GM12872 (cell line): ENCODE measurements around the gene AGPAT2.

ENCODE experiments used
- TF ChIP-seq, protein P1 (sequence below): IDR thresholded peaks from 3 replicates; pipeline ENCODE4 v1.5.1; 2011; ENCODE audit warnings: low read depth, mild to moderate bottlenecking, low read length, moderate library complexity; ENCODE audit not compliant: insufficient read depth

Gene AGPAT2

DNA sequence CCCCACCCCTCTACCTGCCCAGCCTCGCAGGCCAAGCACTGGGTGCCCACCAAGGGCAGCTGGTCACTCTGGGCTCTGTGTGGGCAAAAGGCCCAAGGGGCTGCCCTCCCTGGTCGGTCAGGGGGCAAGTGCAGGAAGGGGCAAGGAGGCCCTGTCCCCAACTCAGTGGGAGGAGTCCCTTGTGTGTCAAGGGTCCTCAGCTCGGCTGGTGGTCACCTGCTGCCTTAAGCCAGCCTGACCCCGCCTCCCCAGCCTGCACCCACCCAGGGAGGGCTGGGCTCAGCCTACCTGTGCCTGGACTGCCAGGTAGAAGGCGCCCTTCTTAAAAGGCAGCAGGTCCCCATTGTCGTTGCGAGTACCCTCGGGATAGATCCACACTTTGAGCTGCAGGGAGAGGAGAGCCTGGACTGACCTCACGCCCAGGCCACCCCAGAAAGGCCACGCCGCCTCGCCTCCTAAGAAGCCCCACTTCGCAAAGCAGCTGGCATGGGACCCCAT lies 10.9 kb downstream of the AGPAT2 start:
- TF ChIP-seq, protein P1, sequence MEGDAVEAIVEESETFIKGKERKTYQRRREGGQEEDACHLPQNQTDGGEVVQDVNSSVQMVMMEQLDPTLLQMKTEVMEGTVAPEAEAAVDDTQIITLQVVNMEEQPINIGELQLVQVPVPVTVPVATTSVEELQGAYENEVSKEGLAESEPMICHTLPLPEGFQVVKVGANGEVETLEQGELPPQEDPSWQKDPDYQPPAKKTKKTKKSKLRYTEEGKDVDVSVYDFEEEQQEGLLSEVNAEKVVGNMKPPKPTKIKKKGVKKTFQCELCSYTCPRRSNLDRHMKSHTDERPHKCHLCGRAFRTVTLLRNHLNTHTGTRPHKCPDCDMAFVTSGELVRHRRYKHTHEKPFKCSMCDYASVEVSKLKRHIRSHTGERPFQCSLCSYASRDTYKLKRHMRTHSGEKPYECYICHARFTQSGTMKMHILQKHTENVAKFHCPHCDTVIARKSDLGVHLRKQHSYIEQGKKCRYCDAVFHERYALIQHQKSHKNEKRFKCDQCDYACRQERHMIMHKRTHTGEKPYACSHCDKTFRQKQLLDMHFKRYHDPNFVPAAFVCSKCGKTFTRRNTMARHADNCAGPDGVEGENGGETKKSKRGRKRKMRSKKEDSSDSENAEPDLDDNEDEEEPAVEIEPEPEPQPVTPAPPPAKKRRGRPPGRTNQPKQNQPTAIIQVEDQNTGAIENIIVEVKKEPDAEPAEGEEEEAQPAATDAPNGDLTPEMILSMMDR = no peak

DNA sequence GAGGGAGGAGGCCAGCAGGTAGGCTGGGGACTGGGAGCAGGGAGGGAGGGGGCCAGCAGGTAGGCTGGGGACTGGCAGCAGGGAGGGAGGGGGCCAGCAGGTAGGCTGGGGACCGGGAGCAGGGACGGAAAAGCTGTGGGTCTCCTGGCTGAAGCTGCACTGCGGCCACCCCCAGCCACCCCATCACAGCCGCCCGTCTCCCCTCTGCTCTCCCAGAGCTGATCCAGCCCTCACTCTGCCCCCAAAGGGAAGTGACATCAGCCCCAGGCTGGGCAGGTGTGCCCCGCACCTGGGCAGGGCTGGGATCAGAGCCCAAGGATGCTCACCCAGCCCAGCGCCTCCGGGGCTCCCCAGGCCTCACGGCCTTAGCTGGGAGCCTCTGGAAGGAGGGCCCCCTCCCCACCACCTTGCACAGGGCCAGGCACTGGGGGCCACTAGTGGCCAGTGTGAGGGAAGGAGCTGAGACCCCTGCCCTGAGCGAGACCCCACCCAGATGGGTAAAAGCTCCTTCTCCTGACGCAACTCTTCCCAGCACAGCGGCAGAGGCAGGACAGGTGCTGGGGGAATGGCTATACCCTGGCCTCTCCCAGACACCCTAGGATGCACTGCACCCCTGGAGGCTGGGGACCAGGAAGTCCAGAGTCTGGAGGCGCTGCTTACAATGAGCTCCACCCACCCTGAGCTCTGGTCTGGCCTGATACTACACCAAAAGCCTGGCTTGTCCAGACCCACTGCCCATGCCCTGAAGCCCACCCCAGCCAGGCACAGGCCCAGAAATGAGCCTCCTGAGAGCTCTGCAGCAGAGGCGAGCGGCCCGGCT lies 11.6 kb downstream of the AGPAT2 start:
- TF ChIP-seq, protein P1 = no peak

DNA sequence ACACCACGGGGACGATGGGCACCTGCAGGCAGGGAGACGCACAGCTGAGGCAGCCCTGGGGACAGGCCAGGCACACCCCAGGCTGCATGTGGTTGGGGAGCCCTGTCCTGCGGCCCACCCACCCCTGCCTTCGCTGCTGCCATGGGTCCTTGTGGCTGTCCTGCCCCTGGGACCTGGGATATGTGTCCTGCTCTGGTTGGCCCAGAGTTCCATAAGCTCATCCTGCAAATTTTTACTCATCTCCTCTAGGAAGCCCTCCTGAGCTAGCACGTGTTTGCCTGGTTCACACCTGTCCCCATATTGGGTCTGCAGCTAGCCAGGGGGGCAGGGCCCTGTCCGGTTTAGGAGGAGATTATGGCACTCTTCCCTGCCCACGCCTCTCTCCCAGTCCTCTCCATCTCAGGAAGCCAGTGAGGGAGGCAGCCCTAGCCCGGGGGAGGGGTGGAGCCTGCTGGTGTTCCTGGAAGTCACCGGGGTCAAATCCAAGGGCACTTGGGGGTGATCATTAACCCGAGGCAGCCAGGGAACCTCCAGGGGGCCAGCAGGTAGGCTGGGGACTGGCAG lies 12.4 kb downstream of the AGPAT2 start:
- TF ChIP-seq, protein P1 = no peak

DNA sequence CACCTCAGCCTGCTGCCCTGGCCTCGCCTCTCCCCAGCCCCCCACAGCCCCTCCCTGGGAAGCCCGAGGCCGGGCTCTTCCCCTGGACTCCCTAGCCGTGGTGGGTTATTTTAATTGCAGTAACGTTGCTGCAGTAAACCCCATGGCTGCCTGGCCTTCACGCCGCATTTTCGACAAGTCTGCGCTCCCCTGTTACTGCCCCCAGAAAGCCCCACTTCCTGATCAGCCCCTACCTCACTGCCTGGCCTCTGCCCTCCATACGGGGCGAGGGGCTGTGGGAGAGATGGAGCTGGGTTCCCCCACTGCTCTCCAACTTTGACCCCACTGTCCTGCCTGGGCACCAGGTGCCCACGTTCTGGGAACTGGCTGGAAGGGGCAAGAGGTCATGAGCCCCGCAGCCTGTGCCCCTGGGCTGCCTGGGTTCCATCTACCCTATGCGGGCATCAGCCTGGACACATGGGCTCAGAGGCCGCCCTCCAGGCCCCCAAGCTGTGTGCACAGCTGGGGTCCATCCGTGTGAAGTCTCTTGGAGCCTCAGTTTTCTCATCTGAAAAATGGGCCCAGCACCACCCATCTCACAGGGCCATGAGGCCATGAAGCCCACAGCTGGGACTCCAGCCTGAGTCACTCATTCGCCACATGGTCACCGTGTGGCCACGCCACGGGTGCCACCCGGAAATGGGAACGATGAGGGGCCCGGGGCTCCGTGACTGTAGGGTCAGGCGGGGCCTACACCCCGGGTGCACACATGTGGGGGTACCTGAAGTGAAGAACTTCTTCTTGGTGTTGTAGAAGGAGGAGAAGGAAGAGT lies 13.1 kb downstream of the AGPAT2 start:
- TF ChIP-seq, protein P1 = no peak

DNA sequence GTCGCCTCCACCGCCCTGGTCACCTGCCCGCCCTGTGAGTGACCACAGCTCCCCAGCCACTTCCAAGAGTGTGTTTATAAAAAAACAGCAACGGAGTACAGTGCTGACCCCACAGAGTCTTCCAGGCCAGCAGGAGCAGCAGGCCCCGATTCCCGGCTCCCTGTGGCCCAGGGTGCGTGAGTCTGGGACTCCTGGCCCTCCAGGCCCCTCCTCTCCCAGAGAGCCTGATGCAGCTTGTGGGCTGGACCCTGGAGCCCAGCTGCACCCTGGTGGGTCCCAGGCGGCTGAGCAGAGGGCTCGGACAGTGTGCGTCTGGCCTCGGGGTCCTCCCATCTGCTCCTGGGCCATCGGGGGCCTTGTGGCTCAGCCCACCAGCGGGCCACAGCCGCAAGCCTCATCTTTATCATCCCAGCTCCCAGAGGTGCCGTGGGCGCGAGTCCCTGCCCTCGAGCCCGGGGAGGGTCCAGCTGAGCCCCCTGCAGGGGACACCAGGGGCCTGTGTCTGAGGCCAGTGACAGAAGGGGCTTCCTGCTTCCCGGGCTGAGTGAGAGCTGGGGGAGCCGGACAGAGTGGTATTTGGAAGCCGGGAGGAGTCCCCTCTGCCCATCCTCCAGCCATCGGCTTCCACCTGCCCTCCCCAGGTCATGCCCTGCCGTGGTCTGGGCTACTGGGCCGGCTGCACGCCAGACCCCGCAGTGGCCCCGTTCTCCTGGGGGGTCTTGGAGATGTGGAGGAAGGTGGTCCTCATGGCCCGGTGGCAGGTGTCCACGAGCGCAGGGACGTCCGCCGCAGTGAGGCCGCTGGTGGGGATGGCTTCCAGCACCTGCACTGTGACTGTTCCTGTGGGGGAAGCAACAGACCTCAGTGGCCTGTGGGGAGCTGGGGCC lies 13.9 kb downstream of the AGPAT2 start:
- TF ChIP-seq, protein P1 = no peak

DNA sequence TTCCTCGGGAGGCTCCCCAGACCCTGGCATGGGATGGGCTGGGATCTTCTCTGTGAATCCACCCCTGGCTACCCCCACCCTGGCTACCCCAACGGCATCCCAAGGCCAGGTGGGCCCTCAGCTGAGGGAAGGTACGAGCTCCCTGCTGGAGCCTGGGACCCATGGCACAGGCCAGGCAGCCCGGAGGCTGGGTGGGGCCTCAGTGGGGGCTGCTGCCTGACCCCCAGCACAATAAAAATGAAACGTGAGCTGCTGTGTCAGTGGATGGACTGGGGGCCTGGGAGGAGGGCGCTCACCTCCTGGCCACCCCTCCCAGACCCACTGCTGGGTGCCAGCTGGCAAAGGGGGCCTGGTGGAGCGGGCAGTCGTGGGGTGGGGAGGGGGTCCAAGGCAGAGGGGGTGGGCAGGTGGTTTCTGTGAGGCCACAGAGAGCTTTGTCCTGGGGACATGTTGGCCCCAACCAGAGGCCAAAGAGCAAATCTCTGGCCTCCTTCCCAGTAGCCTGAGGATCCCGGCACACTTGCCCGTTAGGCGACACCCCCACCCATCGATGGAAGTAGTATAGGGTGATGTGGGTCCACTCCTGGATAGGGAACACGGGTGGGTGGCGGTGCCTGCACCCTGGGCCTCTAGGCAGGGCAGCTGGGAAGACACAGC lies 14.7 kb downstream of the AGPAT2 start:
- TF ChIP-seq, protein P1 = no peak
